Measurements from ENCODE around the gene GRK4.
"Not testable (repeated sequence)": the region's sequence is repeated elsewhere in the genome, so short reads cannot be mapped to it uniquely, and the experiment has no call there.

GRK4 gene

GRCh38 chr4:3037957-3038461 is 74.6 kb downstream of the GRK4 start:
- in situ Hi-C loops (cut with MboI; ENCODE audit: low sequenced_read_pairs) = no loop called here

GRCh38 chr4:3039706-3040366 is 76.5 kb downstream of the GRK4 start:
- in situ Hi-C loops (cut with MboI; ENCODE audit: low sequenced_read_pairs) = no loop called here

GRCh38 chr4:3040452-3041191 is 77.3 kb downstream of the GRK4 start:
- in situ Hi-C loops (cut with MboI; ENCODE audit: low sequenced_read_pairs) = no loop called here

- in situ Hi-C loops (cut with MboI; ENCODE audit: low sequenced_read_pairs) = no loop called here
These were observed 78.1 kb downstream of the GRK4 start for GRCh38 chr4:3041192-3042142.

- in situ Hi-C loops (cut with MboI; ENCODE audit: low sequenced_read_pairs) = no loop called here
These were observed 78.9 kb downstream of the GRK4 start for GRCh38 chr4:3042226-3042625.

- in situ Hi-C loops (cut with MboI; ENCODE audit: low sequenced_read_pairs) = no loop called here
These were observed 80.1 kb downstream of the GRK4 start for GRCh38 chr4:3043282-3044020.

GRCh38 chr4:3044870-3045819 is 81.8 kb downstream of the GRK4 start:
- in situ Hi-C loops (cut with MboI; ENCODE audit: low sequenced_read_pairs) = no loop called here

GRCh38 chr4:3046162-3046561 is 82.8 kb downstream of the GRK4 start:
- in situ Hi-C loops (cut with MboI; ENCODE audit: low sequenced_read_pairs) = no loop called here

- in situ Hi-C loops (cut with MboI; ENCODE audit: low sequenced_read_pairs) = no loop called here
These were observed 83.3 kb downstream of the GRK4 start for GRCh38 chr4:3046623-3047022.

GRCh38 chr4:3047464-3048286 is 84.3 kb downstream of the GRK4 start:
- in situ Hi-C loops (cut with MboI; ENCODE audit: low sequenced_read_pairs) = no loop called here

- in situ Hi-C loops (cut with MboI; ENCODE audit: low sequenced_read_pairs) = not testable (repeated sequence)
These were observed 87.9 kb downstream of the GRK4 start for GRCh38 chr4:3051141-3051897.

- in situ Hi-C loops (cut with MboI; ENCODE audit: low sequenced_read_pairs) = no loop called here
These were observed 90.9 kb downstream of the GRK4 start for GRCh38 chr4:3054169-3054759.

- in situ Hi-C loops (cut with MboI; ENCODE audit: low sequenced_read_pairs) = no loop called here
These were observed 96.6 kb downstream of the GRK4 start for GRCh38 chr4:3059943-3060342.

- in situ Hi-C loops (cut with MboI; ENCODE audit: low sequenced_read_pairs) = no loop called here
These were observed 97.6 kb downstream of the GRK4 start for GRCh38 chr4:3060946-3061345.

GRCh38 chr4:3062471-3062870 is 99.1 kb downstream of the GRK4 start:
- in situ Hi-C loops (cut with MboI; ENCODE audit: low sequenced_read_pairs) = no loop called here

- in situ Hi-C loops (cut with MboI; ENCODE audit: low sequenced_read_pairs) = no loop called here
These were observed 102.2 kb downstream of the GRK4 start for GRCh38 chr4:3065551-3065950.

GRCh38 chr4:3066836-3067400 is 103.5 kb downstream of the GRK4 start:
- in situ Hi-C loops (cut with MboI; ENCODE audit: low sequenced_read_pairs) = no loop called here

All from hTERT RPE-1 (cell line).